ENCODE measurements around the gene TMEM30B.

TMEM30B gene

DNA sequence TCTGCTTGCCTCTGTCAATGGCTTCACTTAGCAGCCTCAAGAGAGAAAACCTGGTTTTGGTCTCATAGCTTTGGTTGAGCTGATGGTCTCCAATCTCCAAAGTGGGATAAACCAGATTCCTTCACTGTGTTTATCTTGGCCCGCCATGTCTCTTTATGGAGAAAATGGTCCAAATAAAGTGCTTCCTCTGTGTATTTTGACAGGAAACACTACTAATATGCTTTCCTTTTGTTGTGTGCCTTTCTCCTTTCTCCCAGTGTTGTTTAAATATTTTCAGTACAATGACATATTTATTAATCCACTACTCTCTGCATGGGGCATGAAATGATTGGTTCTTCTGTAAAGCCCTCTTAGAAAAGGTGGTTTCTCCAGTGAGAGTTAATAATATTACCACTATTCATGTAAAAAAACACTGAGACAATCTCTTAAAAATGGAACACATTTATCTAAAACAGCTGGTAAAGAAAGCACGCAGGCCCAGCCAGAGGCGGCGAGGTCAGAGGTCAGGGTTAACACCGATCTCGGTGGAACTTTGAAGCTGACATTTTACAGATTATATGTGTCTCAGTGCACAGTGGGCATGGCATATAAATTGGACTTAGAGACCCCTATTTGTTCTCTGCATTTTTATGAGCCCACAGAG lies 24.2 kb downstream of the TMEM30B start:
- no peak for DNase-seq (ENCODE audit: low read depth in 1 of 2, low spot score in 1 of 2)
- H3K4me3 ChIP-seq (replicated peaks; ENCODE audit: insufficient read depth, low read length): no peak overlapping the region
- TF ChIP-seq, protein P1, sequence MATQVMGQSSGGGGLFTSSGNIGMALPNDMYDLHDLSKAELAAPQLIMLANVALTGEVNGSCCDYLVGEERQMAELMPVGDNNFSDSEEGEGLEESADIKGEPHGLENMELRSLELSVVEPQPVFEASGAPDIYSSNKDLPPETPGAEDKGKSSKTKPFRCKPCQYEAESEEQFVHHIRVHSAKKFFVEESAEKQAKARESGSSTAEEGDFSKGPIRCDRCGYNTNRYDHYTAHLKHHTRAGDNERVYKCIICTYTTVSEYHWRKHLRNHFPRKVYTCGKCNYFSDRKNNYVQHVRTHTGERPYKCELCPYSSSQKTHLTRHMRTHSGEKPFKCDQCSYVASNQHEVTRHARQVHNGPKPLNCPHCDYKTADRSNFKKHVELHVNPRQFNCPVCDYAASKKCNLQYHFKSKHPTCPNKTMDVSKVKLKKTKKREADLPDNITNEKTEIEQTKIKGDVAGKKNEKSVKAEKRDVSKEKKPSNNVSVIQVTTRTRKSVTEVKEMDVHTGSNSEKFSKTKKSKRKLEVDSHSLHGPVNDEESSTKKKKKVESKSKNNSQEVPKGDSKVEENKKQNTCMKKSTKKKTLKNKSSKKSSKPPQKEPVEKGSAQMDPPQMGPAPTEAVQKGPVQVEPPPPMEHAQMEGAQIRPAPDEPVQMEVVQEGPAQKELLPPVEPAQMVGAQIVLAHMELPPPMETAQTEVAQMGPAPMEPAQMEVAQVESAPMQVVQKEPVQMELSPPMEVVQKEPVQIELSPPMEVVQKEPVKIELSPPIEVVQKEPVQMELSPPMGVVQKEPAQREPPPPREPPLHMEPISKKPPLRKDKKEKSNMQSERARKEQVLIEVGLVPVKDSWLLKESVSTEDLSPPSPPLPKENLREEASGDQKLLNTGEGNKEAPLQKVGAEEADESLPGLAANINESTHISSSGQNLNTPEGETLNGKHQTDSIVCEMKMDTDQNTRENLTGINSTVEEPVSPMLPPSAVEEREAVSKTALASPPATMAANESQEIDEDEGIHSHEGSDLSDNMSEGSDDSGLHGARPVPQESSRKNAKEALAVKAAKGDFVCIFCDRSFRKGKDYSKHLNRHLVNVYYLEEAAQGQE (IDR thresholded peaks at IDR 0.05; ENCODE audit: insufficient replicate concordance, low read depth): no peak
- TF ChIP-seq POLR2AphosphoS5 (IDR thresholded peaks at IDR 0.05; ENCODE audit: low read depth) (no peak), GABPA (IDR thresholded peaks at IDR 0.05; ENCODE audit: low read depth) (no peak), SPI1 (IDR thresholded peaks at IDR 0.05; ENCODE audit: borderline replicate concordance, low read depth) (no peak)
- TF ChIP-seq, protein P2, sequence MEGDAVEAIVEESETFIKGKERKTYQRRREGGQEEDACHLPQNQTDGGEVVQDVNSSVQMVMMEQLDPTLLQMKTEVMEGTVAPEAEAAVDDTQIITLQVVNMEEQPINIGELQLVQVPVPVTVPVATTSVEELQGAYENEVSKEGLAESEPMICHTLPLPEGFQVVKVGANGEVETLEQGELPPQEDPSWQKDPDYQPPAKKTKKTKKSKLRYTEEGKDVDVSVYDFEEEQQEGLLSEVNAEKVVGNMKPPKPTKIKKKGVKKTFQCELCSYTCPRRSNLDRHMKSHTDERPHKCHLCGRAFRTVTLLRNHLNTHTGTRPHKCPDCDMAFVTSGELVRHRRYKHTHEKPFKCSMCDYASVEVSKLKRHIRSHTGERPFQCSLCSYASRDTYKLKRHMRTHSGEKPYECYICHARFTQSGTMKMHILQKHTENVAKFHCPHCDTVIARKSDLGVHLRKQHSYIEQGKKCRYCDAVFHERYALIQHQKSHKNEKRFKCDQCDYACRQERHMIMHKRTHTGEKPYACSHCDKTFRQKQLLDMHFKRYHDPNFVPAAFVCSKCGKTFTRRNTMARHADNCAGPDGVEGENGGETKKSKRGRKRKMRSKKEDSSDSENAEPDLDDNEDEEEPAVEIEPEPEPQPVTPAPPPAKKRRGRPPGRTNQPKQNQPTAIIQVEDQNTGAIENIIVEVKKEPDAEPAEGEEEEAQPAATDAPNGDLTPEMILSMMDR (IDR thresholded peaks at IDR 0.05; ENCODE audit: insufficient read depth, low read length): no peak
- peaks cover 7% of the 10 kb centered on the region for H3K27me3 ChIP-seq (ENCODE audit: insufficient read depth, poor library complexity, severe bottlenecking)
- no peak overlapping the region for H3K27ac ChIP-seq (replicated peaks)

DNA sequence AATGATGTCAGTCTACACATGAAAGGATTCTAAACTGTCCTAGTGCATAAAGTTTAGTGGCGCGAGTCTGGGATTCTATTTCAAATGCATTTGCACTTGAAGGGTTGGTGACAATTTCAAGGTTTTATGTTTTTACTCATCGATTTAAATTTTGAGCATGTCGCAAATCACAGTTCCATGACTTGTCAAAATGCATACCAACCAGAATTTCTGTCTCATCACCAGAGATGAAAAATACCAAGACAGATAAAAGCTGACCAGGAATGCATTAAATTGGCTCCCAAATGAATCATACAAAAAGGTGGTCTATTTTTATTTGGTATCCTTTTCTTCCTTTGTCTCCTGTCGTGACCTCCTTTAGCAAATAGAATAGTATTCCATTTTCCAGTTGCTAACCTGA lies 25.2 kb downstream of the TMEM30B start:
- Histone ChIP-seq H3K4me3 (replicated peaks; ENCODE audit: insufficient read depth, low read length) (no peak overlapping the region), H3K27ac (replicated peaks) (no peak overlapping the region), H3K27me3 (ENCODE audit: insufficient read depth, poor library complexity, severe bottlenecking) (peaks cover 6% of the 10 kb centered on the region)
- TF ChIP-seq, protein P1 (IDR thresholded peaks at IDR 0.05; ENCODE audit: insufficient replicate concordance, low read depth): no peak
- TF ChIP-seq POLR2AphosphoS5 (IDR thresholded peaks at IDR 0.05; ENCODE audit: low read depth): no peak
- TF ChIP-seq, protein P2 (IDR thresholded peaks at IDR 0.05; ENCODE audit: insufficient read depth, low read length): no peak
- TF ChIP-seq SPI1 (IDR thresholded peaks at IDR 0.05; ENCODE audit: borderline replicate concordance, low read depth): no peak
- no peak for TF ChIP-seq GABPA (IDR thresholded peaks at IDR 0.05; ENCODE audit: low read depth)
- no peak for DNase-seq (ENCODE audit: low read depth in 1 of 2, low spot score in 1 of 2)

DNA sequence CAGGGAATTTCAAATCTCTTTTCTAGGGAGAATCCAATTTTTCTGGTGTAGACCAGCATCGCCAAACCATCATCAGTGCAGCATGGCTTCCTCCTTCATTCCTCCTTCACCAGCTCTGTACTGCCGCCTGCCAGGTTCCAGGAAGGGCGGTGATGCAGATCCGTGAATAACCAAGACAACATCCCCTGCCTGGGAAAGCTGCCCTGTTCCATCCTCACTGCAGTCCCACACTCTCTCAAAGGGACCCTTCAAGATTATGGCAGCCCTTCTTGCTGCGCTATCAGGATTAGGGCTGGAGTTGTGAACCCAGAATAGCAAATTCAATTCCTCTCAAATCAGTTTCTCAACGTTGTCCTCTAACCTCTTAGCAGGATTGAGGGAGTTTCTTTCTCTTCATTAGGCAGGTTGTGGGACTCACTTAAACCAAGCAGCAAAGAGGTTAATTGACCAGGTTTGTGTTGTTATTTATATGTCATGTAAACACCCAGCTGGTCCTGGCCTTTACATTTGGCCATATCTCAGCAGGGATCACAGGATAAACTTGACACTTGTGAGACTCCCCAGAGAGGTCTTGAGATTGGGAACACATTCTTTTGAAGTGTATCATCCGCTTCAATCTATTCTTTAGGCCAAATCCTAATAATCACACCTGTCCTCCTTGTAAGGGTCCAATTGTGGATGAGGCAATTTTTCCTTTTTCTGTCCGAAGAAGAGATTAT lies 26.2 kb downstream of the TMEM30B start:
- peaks cover 5% of the 10 kb centered on the region for H3K27me3 ChIP-seq (ENCODE audit: insufficient read depth, poor library complexity, severe bottlenecking)
- H3K27ac ChIP-seq (replicated peaks): no peak overlapping the region
- no peak for DNase-seq (ENCODE audit: low read depth in 1 of 2, low spot score in 1 of 2)
- H3K4me3 ChIP-seq (replicated peaks; ENCODE audit: insufficient read depth, low read length): no peak overlapping the region
- TF ChIP-seq, protein P2 (IDR thresholded peaks at IDR 0.05; ENCODE audit: insufficient read depth, low read length): no peak
- TF ChIP-seq POLR2AphosphoS5 (IDR thresholded peaks at IDR 0.05; ENCODE audit: low read depth) (no peak), GABPA (IDR thresholded peaks at IDR 0.05; ENCODE audit: low read depth) (no peak), SPI1 (IDR thresholded peaks at IDR 0.05; ENCODE audit: borderline replicate concordance, low read depth) (no peak)
- TF ChIP-seq, protein P1 (IDR thresholded peaks at IDR 0.05; ENCODE audit: insufficient replicate concordance, low read depth): no peak
